Epithelial cell of proximal tubule (primary cell): ENCODE measurements around the gene GP9. TPM values are rescaled to one million over a fixed set of nuclear protein-coding genes. Genes with fewer than 3 reads are reported as not detected.

Experiments used
- DNase-seq: peaks from one replicate; pipeline ENCODE4 v3.0.0-alpha.2; 2011; ENCODE audit warnings: low read depth
- H3K4me3 ChIP-seq: 2 replicates; pipeline ENCODE4 v1.5.1; 2011; ENCODE audit warnings: low read depth, mild to moderate bottlenecking, low read length
- total RNA-seq: library from RNA; depleted of rRNA; stranded (reverse); fragments of >200 nt; gene quantifications from 2 replicates; pipeline ENCODE4 v1.2.3, GENCODE V29; 2015
- TF ChIP-seq, protein P1 (sequence below): conservative IDR thresholded peaks from 2 replicates; pipeline ENCODE4 v1.5.1; 2012; ENCODE audit warnings: low read depth, mild to moderate bottlenecking, low read length

GP9 gene
- not detected in 2 replicates for total RNA-seq

- H3K4me3 ChIP-seq = no peak within 1 kb of the TSS
- TF ChIP-seq, protein P1, sequence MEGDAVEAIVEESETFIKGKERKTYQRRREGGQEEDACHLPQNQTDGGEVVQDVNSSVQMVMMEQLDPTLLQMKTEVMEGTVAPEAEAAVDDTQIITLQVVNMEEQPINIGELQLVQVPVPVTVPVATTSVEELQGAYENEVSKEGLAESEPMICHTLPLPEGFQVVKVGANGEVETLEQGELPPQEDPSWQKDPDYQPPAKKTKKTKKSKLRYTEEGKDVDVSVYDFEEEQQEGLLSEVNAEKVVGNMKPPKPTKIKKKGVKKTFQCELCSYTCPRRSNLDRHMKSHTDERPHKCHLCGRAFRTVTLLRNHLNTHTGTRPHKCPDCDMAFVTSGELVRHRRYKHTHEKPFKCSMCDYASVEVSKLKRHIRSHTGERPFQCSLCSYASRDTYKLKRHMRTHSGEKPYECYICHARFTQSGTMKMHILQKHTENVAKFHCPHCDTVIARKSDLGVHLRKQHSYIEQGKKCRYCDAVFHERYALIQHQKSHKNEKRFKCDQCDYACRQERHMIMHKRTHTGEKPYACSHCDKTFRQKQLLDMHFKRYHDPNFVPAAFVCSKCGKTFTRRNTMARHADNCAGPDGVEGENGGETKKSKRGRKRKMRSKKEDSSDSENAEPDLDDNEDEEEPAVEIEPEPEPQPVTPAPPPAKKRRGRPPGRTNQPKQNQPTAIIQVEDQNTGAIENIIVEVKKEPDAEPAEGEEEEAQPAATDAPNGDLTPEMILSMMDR = no peak
- no peak for DNase-seq
Measured at GRCh38 chr3:129060276-129061022, at the start of gene GP9. Gene GP9, plus strand, starts transcription at chr3:129060779. Its CDS starts 961 bp downstream, at chr3:129061740.

DNA sequence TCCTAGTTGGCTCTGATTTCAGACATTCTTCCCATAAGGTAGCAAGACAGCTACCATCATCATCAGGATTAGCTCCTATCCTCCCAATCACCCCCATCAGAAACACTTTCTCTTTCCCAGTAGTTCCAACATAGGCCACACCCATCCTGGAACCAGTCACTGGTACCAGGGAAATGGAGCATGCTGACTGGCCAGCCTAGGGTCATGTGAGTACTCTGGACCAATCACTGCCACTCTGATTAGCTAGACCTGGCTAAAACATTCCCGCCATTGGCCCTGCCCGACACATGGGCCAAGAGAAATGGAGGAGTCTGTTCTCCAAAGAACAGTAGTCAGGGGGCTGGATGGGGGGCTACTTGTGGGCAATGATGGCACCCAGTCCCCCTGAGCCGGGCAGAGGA is 47.1 kb upstream of the GP9 start:
- no peak overlapping the region for H3K4me3 ChIP-seq
- TF ChIP-seq, protein P1 = no peak
- DNase-seq = no peak

- TF ChIP-seq, protein P1 = no peak
- no peak for DNase-seq
- no peak overlapping the region for H3K4me3 ChIP-seq
Measured at GRCh38 chr3:129014148-129014547, 46.4 kb upstream of the GP9 start.

DNA sequence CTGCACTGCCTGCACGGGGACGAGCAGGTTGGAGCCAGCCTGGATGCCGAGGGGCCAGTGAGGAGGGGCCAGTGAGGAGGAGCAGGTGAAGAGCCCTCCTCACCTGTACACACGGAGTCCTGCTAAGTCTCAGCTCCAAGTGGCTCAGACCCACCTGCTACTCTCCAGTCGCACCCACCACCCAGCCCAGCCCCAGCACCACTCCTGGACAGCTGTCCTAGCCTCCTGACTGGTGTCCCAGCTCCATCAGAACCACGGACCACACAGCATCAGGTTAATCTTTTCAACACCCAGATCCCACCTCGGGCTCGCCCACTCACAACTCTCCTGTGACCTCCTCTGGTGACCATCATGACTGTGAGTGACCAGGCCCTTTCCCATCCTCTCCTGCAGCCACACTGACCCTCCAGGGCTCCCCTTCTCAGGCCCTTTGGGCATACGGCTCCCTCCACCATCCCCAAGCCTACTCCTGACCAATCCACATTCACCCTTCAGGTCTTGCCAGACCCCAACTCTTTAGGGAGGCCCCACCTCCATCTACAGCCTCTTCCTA is 45.7 kb upstream of the GP9 start:
- no peak overlapping the region for H3K4me3 ChIP-seq
- TF ChIP-seq, protein P1 = no peak
- DNase-seq = no peak

GRCh38 chr3:129015388-129016105 is 45.0 kb upstream of the GP9 start:
- H3K4me3 ChIP-seq = no peak overlapping the region
- TF ChIP-seq, protein P1 = no peak
- no peak for DNase-seq

DNA sequence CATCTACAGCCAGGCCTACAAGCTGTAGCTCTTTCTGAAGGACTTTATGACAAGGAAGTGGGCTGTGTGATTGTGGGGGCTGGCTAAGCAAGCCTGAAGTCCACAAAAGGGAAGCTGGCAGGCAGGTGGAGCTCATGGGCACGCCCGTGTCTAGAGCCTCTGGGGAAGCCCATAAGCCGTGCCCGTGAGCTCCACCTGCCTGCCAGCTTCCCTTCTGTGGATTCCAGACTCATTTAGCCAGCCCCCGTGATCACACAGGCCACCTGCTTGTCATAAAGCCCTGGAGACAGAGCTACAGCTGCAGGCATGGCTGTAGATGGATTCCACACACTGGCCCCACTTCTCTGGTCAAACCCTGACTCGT is 44.2 kb upstream of the GP9 start:
- TF ChIP-seq, protein P1 = no peak
- H3K4me3 ChIP-seq = no peak overlapping the region
- DNase-seq = no peak
